HG03175 (cell line): ENCODE data around the gene ACTR1B.
"Not testable (repeated sequence)": the region's sequence is repeated elsewhere in the genome, so short reads cannot be mapped to it uniquely, and the experiment has no call there.

Experiments
- ATAC-seq: cut with Tn5 transposase; IDR thresholded peaks from one replicate; pipeline ENCODE4 v1.9.1; 2021; ENCODE audit warnings: mild to moderate bottlenecking, moderate library complexity; ENCODE audit not compliant: unreplicated experiment

ACTR1B gene

GRCh38 chr2:97618939-97619827 is 44.7 kb downstream of the ACTR1B start:
- not testable (repeated sequence) for ATAC-seq

DNA sequence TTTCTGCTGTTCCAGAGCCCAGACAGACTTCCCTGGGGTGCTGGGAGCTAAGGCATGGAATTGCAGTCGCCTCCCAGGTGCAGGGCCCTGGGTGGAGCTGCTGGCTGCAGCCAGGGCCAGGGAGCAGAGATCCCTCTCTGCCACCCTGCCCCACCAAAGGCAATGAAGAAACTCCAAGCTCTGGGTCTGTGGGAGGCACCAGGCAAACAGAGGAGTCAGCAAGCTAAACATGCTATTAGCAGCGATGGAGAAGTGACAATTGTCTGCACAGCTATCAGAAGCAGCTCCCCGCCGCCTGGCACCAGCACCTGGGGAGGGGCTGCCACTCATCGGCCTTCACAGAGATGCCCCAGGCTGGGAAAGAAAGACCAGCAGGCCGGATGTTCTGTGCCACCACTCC is 45.9 kb downstream of the ACTR1B start:
- ATAC-seq, result no peak

GRCh38 chr2:97615746-97616145 is 48.1 kb downstream of the ACTR1B start:
- not testable (repeated sequence) for ATAC-seq

- not testable (repeated sequence) for ATAC-seq
Measured at GRCh38 chr2:97611895-97612294, 51.9 kb downstream of the ACTR1B start.

GRCh38 chr2:97608745-97609144 is 55.1 kb downstream of the ACTR1B start:
- not testable (repeated sequence) for ATAC-seq
